GM12873 (cell line): ENCODE measurements around the gene IGF2BP3.

Experiments used
- CTCF ChIP-seq: IDR thresholded peaks from 2 replicates; pipeline ENCODE4 v1.5.1; 2012; ENCODE audit warnings: low read depth, mild to moderate bottlenecking, moderate library complexity, low read length, control low read depth; ENCODE audit not compliant: insufficient read depth; ENCODE audit errors: missing control alignments

The IGF2BP3 gene

DNA sequence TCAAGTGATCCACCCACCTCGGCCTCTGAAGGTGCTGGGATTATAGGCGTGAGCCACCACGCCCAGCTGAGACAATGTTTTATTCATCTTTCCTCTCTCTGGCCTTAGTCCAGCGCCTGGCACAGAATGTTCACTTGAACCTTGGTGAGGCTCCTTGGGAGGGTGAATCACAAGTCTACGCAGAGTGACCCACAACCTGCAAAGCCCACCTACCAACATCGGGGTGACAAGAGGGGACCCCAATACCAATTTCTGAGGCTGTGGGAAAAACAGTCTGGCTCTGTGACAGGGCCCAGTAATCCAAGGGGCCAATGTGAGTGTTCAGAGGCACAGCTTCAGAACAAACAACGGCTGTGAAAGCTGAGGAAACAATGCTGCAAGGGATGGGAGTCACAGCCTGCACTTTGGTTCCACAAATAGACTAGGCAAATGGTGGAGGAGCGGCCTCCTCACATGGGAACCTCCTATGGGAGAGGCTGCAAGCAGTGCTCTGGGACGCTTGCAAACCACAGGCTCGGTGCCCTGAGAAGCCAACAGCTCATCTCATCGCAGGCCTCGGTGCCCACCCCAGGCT lies 176.7 kb downstream of the IGF2BP3 start:
- no peak for TF ChIP-seq CTCF

GRCh38 chr7:23292623-23293022 lies 177.7 kb downstream of the IGF2BP3 start:
- no peak for TF ChIP-seq CTCF

DNA sequence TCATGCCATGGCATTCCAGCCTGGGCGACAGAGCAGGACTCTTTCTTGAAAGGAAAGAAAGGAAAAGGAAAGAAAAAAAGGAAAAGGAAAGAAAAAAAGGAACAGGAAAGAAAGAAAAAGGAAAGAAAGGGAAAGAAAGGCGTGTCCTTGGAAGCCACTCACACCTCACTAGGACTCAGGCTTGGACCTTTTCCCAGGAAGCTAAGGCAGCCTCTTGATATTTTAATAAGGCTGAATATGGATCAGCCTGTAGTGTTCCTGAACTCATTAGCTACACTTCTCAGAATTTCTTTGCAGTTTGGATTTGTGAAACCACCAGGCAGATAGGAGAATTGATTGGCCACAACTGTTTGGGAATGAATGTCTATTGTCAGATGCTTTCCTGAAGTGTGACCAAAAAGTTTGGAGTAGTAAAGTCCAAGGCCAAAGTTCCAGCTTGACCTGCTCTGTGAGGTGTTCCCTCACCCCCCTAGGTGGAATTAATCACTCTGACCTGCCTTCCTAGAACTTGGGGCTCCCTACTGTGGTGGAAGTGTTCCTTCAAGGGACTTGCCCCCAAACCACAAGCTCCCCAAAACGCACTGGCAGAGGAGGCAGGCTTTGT lies 178.2 kb downstream of the IGF2BP3 start:
- TF ChIP-seq CTCF: no peak

- no peak for TF ChIP-seq CTCF
Measured at GRCh38 chr7:23290993-23291392, 179.3 kb downstream of the IGF2BP3 start.

DNA sequence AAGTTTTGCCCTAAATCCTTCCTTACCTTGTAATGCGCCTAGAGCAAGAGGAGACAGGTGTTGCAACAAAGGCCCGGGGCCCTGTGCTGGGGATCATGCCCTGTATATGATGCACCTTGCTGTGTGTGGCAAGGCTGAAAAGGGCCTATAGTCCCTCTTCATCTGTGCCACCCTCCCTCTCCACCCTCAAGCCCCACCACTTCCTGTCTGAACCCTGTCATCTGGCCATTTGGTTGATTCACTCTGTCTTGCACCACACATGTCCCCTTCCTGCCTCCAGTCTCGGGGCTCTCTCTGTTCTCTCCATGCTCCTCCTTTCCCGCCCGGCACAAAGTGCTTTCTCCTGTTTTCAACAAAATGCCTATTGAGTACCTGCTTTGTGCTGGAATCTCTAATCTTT lies 182.7 kb downstream of the IGF2BP3 start:
- TF ChIP-seq CTCF: no peak

DNA sequence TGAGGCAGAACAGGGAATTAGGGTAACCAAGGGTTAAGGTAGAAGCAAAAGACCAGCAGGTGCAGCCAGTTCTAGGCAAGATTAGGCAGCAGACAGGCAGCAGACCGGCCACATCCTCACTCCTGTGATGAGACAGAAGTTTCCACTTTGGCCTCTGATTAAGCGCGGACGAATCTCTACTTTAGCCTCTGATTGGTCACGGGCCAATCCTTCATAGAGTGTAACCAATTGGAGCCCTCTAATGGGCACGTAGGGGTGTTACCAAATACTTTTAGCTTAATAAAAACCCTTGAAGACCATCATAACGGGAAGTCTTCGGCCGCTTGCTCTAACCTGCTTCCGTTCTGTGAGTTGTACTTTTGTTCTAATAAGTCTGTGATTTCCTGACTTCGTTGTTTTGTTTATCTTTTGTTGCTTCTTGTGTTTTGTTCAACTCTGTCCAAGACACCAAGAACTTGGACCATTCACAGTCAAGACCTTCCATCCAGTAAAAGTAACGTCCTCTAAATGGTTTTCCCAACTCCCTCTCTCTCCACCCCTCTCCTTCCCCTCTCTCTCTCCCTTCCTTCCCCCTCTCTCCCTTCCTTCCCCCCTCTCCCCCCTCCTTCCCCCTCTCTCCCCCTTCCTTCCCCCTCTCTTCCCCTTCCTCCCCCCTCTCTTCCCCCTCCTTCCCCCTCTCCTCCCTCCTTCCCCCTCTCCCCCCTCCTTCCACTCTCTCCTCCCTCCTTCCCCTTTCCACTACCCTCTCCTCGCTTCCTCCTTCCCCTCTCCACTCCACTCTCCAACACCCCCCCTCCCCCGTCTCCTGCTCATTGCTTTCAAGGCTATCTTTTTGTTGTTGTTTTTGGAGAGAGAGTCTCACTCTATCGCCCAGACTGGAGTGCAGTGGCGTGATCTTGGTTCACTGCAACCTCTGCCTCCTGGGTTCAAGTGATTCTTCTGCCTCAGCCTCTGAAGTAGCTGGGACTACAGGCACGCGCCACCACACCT lies 184.3 kb downstream of the IGF2BP3 start:
- TF ChIP-seq CTCF: no peak

DNA sequence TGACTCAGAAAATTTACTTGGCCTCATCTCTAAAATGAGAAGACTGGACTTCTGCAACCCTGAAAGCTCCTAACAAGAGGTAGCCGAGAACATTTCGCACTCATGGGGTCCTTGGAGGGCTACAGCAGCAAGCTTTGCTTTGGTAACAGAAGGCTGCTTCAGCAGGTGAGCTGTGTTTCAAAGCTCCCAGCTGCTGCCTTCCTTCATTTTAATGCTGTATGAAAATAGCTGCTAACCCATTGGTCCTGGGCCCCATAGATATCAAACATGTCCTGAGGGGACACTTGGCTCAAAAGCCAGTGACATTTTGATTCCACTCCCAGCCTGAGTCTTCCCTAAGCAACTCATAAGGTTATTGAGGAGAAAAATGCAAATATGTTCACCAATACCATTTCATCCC lies 185.4 kb downstream of the IGF2BP3 start:
- no peak for TF ChIP-seq CTCF
